Epidermal melanocyte (primary cell): Measurements from ENCODE around the gene UBE2QL1.

ENCODE experiments used
- DNase-seq: peaks from one replicate; pipeline ENCODE4 v3.0.0; 2011; ENCODE audit warnings: low spot score; ENCODE audit not compliant: insufficient read length

UBE2QL1 gene

DNA sequence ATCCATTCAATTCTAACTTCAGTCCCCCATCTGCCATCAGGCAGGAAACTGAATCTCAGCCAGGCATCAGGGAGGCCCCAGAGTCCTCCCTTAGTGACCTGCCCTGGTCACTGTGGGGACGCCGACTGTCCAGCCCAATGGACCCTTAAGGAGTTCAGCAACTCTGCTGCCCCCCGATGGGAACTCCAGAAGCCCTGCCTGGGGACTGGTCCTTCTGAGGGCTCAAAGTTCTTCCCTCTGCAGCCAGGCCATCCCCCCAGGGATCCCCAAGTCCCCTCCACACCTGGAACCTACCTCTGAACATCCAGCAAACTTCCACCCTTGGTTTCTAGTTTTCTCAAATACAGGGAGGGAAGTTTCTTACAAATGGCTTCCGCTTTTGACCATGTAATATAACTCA is 76.8 kb downstream of the UBE2QL1 start:
- DNase-seq, result no peak

DNA sequence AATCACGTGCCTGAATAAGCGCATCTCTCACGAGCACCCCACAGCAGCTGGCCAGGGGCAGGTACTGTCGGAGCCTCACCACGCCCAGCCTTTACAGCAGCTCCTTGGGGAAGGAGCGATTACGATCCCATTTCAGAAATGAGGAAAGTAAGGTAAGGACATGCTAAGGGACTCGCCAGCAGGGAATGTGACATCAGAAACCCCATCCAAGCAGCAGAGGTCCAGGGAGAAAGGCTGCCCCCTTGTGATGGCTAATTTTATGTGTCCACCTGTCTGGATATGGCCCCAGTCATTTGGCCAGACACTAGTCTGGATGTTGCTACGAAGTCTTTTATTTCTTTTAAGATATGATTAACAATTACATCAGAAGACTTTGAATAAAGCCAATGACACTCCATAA is 77.3 kb downstream of the UBE2QL1 start:
- DNase-seq, result no peak

DNA sequence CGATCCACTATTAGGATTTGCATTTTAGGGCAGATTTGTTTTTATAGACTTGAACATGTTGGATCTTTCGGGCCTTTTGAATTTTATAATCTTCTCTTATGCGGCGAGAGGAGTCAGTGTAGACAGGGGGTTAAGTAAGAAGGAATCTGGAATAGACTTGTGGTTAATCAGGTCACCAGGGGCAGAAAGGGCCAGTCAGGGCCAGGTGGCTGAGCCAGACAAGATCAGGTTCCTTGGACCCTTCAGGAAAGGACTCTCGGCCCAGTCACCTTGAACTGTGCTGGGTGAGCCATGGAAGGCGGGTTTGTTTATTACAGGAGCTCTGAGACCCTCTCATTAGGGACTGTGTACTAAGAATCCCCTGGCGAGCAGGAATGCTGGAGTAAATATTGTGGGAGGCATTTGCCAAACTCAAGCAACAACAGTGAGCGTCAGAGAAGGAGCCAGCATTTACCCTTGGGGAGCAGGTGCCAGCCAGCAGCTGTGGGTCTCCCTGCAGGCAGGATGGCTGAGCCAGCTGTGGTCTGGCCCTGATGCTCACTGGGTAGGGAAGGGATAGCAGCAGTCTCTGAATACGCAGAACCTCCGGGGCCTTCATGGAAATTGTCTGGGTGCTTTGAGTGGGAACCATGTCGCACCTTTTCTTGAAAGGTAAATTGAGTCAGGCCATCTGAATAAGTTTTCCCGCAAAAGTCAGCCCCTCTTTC is 79.2 kb downstream of the UBE2QL1 start:
- DNase-seq, result no peak

DNA sequence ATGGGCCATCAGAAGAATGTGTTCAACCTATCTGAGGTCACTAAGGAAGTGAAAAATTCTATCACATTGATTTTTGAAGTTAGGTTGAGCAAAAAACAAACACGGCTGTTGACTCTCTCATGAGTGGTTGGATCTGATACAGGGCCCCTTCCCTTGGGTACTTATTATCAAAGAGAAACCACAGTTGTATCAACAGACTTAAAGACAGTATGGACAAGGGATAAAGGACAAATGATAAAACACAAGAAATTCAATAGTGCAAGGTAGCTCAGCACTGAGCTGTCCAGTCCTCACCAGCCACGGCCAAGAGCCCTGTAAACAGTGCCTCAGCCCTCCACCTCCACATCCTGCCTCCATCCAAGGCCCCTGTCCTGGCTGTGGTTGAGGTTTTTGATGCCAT is 86.9 kb downstream of the UBE2QL1 start:
- DNase-seq, result no peak

DNA sequence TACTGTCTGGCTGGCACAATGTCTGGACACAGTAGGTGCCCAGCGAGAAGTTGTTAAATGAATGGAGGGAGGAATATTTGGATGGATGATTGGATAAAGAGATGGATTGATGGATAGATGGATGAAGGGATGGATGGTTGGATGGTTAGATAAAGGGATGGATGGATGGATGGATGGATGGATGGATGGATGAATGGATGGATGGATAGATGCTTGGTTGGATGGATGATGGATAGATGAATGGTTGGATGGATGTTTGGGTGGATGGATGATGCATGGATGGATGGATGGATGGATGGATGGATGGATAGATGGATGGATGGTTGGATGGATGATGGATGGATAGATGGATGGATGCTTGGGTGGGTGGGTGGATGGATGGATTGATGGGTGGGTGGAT is 90.4 kb downstream of the UBE2QL1 start:
- DNase-seq, result no peak

DNA sequence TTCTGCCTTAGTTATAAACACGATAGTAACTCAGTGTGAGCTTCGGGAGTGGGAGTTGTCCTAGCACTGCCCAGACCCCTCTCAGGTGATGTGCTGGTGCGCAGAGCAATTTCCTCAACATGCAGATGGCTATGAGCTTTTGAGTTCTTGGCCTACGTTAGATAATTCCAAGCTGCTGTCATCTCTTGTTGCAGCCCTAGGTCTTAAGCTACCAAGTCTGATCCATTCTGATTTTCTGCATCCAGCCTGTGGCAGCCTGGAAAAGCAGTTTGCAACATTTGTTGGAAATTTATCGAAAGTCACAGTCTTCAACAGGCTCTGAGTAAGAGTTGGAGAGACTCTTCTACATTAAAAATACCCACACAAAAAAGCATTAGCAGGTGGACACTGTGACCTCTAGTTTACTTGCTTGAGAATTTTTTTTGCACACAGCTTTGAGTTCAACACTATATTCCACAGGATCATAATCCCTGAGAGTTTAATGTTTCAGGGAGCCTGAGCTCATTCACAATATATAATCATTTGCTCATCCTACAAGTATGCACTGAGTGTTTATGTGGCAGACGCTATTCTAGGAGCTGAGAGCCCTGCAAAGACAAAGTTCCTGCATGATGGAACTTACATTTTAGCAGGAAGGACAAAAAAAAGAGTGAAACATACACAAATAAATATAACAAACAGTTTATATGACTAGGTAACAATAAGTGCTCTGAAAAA is 91.6 kb downstream of the UBE2QL1 start:
- no peak for DNase-seq

DNA sequence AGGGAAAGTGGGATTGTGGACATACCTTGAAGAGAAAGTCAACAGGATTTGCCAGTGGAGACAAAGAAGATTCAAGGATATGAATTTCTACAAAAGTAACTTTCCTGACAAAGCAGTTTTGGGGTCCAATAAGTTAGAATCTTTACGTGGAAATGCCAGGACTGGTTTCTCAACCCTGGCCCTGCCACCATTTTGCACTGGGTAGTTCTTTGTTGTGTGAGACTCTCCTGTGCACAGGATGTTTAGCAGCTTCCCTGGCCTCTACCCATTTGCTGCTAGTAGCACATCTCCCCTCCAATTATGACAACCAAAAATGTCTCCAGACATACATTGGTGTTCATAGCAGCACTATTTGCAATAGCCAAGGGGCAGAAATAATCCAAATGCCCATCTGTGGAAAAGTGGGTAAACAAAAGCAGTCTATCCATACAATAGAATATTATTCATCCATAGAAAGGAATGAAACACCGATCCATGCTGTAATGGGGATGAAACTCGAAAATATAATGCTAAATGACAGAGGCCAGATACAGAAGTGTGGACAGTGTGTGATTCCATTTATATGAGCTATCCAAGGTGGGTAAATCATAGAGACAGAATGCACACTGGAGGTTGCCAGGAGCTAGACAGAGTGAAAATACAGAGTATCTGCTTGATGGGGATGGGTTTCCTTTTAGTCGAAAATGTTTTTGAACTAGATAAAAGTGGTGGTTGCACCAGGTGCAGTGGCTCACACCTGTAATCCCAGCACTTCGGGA is 92.8 kb downstream of the UBE2QL1 start:
- no peak for DNase-seq

DNA sequence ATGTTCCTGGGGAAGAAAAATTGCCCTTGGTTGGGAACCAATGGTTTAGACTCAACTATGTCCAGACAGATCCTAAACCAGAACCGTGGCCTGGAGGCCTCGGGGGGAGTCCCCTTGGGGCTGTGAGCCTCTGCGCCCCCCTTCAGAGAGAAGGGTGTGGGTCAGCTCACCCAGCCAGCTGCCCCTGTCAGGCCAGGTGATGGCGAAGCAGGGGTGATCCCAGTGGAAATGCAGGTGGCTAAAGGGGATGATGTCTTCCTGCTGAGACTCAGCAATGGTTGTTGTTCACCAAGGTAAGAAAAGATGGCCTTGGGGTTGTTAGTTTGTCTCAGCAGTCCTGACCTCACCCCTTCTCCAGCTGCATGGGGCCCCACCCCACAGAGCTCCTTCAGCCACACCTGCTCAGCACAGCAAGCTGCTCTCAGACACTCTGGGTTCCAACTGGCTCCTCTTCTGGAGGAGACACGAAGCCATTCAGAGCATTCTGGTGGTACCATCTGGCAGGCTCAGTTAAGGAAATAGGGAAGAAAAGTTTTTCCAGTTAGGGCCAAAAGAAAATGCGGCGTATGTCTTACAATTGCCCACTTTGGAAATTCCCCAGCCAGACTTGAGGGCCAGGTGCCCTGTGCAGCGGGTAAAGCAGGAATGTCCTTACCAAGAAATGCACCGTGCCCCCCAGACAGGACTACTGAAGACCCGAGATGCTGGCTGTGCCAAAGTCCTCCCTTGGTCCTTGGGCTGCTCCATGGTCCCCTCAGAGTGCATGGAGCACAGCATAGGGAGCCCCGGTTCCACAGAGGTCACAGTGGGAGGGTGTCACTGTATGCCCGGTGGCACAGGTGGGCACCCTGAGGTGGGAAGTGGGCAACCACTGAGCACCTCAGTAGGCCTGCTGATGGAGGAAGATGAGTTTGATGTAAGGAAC is 94.0 kb downstream of the UBE2QL1 start:
- DNase-seq, result no peak

DNA sequence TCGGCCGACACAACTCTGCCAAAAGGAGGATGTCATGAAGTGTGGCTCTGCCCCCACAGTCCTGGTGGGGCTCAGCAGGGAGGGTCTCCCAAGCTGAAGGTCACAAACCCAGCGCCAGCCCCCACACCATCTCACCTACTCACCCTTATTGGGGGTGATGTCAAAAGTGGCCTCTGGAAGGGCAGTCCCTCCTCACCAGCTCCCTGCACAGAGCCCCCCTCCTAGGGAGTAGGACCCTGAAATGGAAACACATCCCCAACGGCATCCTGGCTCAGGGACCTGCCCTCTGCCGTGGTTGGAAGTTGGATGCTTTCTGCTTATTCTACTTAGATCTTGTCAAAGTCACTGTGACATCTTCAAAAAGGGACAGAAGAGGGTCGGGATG is 94.7 kb downstream of the UBE2QL1 start:
- no peak for DNase-seq

DNA sequence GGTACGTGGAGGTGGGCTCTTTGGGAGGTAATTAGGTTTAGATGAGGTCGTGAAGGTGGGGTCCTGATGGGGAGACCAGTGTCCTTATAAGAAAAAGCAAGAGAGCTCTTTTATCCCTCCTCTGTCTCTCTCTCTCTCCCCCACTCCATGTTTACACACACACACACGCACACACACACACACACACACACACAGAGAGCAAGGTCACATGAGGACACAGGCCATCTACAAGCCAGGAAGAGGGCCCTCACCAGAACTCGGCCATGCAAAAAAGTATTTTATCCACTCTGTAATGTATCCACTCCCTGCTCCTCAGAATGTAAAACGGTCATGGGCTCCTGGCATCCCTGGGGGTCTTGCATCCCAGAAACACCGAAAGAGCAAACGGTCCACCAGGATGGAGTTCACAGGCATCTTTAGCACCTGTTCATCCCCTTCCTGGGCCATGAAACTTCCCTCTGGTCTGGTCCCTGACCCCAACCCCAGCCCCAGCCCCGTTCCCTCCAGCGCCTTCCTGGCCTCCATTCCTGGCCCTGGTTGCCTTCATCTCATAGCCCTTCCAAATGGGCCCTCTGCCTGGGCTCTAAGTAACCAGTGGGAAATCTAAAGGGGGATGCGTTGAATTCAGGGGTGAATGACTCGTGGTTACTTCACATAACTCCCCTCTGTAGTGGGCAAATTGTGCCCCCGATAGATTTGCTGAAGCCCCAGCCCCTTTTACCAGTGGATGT is 95.3 kb downstream of the UBE2QL1 start:
- no peak for DNase-seq
